GM18909 (cell line): Measurements from ENCODE around the gene TGFBI.

Source experiments
- ATAC-seq: cut with Tn5 transposase; IDR thresholded peaks from one replicate; pipeline ENCODE4 v1.9.1; 2021; ENCODE audit warnings: mild to moderate bottlenecking; ENCODE audit not compliant: unreplicated experiment, poor library complexity

Gene TGFBI

DNA sequence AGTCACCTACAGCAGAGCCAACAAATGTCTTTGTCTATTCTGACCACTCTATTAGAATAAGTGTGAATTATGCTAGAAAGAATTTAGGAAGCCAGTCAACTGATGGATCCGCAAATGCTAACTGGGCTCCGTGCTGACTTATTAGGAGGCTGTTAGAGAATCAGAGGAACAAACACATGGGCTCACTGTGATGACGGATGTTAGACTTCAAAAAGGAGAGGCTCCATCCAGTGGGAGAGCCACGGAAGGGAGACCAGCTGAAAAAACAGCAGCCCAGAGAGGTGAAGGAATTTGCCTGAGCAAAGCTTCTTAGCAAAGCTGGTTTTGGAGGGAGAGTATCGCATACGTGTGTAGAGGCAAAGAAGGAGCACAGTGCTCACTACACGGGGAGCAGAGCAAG is 5.8 kb upstream of the TGFBI start:
- no peak for ATAC-seq

DNA sequence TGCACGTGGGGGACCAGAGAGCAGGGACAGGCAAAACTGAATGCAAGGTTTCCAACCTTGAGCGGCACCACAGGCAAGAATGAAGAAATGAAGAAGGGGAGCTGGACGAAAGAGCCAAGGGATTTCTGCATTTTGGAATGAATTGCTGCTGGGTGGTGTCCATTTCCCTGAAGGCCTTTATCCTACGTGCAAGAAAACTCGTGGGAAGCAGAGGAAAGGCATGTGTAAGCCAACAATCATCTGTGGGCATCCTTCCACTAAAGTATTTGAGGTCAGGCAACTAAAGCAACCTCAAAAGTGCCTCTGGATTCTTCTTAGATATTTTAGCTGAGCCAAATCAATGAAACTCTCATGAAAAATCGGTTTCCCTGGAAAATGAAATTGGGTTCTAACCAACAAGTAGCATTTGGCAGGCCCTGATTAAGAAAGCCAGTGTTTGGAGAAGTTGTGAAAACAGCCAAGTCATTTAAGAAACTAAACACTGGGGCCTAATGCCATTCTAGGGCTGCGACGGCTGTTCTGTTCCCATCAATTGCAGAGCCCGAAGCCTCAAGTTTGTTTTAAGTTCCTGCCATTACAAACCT is 4.7 kb upstream of the TGFBI start:
- ATAC-seq: no peak

DNA sequence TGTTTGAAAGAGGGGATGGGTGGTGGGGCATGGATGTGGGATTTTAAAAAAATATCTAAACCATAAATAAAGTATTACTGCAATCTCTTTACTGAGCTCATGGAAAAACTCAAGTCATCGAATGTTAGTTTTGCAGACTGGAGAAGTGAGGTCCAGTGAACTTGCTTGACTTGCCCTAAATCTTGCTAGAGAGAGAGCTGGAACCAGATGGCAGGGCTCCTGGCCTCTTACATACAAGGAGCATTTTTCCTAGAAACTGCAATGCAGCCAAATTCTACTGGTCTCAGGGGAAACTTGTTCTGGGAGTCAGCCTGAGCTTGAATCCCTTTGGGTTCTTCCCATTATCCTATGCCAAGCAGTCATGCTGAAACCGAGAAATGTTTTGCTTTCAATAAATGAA is 2.9 kb upstream of the TGFBI start:
- ATAC-seq: no peak

DNA sequence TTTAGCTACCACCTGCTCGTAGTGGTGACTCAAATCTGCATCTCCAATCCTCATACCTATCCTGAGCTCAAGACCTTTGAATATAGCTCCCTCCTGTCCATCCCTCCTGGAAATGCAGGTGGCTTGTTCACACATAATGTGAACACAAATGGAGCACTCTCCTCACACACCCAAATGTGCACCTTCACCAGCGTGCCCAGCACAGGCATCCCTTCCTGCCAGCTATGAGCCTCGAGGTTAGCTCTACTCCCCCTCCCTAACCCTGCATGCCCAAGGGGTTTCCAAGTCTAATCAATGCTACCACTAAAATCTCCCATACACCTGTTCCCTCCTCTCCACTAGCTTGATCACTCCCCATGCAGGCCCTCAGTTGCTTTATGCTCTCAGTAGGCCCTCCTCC is 2.2 kb upstream of the TGFBI start:
- no peak for ATAC-seq

DNA sequence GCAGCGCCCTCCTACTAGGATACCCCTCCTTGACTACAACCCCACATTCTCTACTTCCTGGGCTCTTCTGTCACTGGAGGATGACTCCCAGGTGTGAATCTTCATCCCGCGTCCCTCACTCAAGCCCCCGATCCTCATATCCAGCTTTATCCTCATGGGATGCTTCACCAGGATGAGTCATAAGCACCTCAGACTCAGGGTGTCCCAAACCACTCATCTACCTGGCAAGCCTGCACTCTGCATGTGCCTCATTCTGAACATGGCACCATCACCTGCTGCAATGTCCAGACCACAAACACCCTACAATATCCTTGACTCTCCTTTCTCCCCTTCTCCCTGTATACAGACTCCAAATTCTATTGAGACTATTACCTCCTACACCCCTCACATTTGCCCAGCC is 1.5 kb upstream of the TGFBI start:
- no peak for ATAC-seq

DNA sequence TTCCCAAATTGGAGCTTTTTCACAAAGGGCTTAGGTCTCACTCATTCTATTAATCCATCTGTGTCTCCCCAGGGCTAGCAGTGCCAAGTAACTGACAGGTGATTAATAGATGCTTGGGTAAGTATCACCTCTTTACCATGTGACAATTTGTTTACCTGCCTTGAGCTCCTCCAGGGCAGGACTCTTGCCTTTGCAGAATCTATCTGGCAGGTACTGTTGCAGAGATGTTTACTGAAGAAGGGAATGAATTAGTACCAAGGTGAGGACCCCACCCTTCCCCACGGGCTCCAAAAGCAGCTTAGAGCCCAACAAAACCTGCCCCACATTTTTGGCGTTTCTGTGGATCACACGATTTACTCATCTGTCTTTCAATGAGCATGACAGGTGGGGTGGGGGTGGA is 698 bp upstream of the TGFBI start:
- ATAC-seq: no peak

DNA sequence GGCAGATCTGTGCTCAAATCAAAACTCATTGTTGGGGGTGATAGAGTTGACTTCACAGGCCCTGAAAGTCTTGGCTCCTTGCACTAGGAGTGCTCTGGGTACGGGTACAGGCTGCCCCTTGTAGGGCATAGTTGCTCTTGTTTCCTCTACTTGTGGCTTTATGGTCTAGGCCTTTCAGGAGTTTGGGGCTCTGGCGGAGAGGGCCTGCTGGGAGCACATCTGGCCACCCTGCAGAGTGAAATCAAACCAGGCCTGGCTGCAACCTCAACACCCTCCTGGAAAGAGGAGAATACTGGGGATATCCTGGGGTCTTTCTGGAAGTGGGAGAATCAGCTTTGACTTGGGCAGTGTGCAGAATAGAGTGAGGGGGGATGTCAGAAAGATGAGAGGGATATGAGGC is 1.5 kb downstream of the TGFBI start:
- no peak for ATAC-seq

DNA sequence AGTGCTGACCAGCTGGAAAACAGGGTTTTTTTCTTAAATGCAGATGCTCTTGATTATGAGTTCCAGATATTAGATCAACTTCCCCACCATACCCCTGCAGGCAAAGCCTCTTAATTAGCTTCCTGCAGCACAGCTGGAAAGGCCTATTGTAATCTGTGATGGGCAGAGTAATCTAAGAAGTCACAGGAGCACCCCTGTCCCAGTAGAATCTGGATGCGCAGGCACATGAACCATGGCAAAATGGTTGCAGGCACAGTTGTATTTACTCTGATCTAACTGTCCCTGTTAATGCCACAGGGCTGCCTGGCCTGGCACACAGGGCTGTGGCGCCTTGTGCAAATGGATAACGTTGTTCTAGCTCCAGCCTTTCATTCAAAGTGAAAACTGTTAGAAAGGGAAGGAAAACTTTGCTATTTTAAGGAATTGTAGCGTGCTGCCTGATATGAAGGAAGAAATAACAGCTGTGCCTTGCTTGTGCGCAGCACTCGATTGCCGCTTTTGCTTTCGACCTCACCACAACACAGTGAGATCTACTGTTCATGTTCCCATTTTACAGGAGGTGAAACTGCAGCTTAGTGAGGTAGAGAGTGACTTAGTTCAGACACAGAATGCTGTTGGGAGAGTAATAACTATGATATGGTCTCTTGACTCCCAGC is 2.3 kb downstream of the TGFBI start:
- ATAC-seq: peak; percentile 41

DNA sequence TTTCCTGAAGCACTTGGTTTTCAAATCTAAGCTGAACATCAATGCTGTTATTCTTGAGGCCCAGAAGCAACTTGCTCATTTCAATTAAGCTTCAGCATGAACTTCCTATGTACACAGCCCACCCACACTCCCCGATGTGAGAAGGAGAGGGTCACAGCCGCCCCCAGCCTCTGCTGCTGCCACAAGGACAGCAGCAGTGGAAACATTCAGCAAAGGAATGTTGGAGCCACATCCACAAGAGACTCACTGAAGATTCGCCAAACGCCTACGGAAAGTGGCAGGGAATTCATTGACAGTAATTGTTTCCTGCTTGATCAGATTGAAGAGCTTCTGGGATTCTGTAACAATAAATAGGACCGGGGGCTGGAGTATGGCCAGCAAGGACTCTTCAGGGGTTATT is 2.9 kb downstream of the TGFBI start:
- no peak for ATAC-seq

DNA sequence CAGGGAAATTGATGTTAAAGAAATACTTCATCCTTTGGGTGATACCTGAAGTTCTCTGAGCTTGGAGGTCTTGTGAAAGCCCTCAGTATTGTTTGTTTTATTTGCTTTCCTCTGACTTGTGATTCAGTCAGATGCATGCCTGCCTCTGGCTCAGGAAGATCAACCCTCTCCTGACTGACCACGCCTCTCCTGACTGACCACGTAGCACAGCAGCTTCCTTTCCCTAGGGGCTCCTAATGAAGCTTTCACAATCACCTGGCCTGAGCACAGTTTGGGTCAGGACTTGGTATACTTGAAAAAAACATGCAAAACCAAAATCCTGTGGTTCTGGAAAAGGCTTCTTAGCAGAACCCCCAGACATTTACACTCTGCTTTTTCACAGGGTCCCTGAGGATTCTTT is 3.8 kb downstream of the TGFBI start:
- ATAC-seq: no peak

DNA sequence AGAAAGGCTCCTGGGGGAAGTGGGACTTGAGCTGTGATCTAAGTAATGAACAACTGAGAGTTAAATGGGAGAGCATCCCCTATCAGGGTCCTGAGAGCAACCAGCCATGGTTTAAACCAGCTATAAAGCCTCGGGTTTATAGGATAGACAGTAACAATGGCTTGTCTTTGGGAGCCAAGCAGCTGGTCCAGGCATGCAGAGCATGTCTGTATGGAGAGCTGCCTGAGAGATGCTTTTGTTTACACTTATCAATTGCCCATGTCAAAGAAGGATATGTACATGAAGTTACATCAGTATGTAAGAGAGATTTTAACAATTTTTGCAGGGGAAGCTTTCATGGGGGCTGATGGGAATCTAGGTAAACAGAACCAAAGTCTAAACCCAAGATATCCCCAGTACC is 4.4 kb downstream of the TGFBI start:
- ATAC-seq: no peak

DNA sequence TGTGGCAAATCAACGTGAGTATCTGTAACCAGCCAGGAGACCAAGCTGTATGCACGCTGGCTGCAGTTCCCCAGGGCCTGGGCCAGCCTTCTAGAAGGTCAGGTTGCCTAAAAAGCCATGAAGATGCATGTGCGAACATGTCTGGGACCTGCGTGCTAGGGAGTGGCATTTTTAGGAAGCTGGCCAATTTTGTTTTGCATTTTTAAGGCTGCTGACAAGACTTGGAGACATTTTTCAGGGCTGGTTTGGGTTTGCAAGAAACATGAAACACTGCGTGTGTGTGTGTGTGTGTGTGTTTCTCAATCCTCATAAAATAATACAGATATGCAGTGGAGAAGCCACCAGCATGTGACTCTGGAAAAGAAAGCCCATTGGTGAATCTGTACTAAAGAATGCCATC is 5.1 kb downstream of the TGFBI start:
- ATAC-seq: no peak

DNA sequence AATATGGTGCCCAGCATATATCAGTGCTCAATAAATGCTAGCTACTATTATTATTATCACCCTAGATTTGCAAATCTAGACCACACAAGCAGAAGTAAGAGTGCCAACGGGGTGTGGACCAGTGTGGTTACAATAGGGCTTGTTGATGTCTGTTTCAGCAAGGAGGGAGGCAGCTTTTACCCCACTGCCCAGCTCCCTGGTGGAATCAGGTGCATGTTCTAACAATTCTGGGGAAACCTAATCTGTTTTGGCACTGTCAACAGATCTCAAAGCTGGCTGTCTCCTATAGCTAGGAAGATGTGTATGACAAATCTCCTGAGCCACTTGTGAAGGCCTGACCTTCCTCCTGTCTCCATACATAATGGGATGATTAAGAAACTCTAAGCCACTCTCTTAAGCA is 5.7 kb downstream of the TGFBI start:
- no peak for ATAC-seq

DNA sequence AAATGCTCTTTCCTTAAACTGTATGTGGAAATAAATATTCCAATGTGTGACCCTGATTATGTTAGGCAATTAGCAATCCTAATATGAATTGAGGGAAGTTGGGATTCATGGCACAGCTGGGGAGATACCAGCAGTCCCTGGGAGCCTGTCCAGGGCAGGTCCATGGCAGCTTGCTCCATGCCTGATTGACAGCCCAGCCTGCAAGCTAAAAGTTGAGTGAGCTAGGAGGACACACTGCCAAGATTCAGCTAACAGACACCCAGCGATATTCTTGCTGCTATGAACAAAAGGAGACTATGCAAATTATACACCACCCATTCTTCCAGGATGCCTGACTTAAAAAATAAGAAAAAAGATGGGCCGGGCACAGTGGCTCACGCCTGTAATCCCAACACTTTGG is 6.2 kb downstream of the TGFBI start:
- no peak for ATAC-seq

DNA sequence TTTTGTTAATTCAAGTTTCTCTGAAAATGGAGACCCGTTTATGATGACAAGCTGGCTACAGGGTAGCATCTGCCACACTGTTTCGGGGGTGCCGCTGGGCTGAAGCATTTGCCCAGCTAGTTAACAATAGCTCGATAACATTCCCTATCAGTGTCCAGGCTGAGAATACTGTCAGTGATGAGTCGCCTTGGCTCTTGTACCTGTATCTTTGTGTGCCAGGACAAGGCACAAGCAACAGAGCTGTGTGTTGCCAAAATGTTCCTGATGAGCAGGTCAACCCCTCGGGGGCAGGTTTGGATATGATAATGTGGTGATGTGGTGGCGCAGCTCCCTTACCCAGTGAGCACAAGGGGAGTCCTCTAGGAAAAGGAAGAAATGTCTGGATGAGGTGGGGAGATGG is 7.0 kb downstream of the TGFBI start:
- ATAC-seq: no peak

DNA sequence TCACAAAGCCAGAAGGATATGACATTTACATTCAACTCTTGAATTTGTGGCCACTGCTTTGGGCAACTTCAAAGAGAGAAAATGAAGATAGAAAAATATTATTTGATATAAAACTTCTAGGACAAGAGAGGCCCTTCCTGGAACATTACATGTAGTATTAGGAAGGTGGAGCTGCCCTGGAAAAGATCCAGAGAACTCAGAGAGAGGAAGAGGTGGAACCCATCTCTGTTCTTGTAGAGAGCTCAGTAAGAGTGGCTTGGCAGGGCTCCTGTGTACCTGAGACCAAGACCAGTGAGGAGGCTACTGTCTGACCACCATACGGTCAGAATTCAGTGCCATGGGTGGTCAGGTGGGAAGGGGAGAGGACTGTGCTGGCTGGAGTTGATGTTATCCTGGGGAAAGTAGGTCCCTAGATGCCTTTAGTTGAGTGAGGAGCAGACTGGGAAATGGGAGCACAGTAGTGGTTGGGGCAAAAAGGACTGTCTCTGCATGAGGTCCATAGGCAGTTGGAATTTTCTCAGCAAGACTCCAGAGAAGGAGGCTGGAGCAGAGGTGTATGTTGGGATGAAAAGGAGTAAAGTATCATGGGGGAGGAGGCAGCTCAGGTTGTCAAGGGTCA is 7.6 kb downstream of the TGFBI start:
- no peak for ATAC-seq

DNA sequence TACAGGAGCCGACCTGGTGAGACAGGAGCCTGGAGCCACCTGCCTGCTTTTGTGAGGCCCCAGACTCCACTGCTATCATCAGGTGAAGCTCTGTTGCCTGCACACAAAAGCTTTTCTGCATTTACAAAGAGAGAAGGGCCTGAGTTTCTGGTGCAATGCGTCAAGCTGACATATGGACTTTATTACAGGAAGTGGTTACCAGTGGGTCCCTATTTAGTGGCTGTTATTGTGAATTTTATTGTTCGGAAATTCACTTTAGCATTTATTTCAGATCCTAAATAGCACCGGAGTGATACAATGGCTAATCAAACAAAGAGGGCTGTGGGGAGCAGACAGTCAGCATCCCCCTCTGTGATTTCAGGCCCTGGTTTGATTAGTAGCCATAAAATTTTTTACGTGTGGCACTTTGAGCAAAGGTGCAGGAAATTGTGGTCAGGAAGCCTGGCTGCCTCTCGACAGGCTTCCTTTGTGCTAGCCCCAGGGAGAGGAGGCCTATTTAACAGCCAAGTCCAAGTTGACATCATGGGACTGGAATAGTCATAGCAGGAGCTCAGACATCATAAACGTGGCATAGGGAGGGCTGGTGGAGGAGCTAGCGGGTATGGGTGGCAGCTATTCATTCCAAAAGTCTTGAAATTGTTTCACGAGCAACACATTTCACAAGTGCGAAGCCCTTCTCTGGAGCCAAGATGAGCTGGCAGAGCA is 8.4 kb downstream of the TGFBI start:
- peak; percentile 74 for ATAC-seq

DNA sequence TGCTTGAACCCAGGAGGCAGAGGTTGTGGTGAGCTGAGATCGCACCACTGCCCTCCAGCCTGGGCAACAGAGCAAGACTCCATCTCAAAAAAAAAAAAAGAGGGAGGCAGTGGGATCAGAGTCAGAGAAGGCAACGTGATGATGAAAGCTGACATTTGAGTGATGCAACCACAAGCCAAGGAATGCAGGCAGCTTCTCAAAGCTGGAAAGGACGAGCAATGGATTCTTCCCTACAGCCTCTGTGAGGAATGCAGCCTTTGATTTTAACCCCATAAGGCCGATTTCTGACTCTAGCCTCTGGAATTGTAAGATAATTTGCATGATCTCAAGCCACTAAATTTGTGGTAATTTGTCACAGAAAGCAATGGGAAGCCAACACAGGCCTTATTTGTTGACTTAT is 9.8 kb downstream of the TGFBI start:
- ATAC-seq: no peak

DNA sequence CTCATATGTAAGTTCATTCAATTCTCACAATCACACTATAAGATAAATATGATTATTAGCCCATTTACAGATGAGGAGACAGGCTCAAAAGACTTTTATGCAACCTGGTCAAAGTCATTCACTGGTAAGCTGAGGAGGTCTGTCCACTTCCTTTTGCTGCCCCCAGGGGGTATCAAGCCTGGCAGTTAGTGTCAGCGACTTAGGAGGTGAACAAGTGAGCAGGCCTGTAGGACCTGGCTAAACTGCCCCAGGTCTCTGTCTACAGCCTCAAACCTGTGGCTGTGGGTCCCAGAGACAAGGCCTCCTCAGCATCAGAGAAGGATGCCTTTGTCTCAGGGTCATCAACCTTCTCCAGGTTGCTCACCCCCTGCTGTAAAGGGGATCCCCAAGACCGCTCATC is 10.4 kb downstream of the TGFBI start:
- no peak for ATAC-seq

DNA sequence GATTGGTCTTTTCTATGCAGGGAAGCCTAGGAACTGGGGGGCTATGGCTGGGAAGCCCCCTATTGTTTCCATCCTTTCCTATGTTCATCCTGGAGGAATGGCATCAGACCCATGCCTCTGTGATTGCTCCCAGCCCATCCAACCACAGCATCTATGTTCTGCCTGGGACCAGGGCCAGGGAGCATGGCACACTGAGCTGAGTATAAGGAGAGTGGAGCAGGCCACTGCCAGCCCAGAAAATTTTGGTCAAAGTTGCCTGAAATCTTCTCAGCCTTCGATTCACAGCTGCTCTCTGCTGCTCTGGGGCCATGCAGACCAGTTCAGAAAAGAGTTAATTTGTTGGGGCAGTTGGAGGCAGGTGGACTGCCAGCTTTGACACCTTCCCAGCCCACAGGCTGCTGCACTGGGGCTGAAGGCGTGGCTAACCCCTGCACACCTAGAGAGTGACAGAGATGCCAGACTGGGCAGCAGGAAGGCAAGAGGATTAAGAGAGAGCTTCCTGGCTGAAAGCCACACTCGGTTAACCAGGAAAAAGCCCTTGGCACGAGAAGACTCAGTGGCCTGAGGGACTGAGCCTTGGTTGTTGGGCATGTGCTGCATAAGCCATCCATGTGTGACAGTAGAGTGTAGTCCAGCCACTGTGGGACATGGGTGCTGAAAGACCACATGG is 12.1 kb downstream of the TGFBI start:
- ATAC-seq: no peak

DNA sequence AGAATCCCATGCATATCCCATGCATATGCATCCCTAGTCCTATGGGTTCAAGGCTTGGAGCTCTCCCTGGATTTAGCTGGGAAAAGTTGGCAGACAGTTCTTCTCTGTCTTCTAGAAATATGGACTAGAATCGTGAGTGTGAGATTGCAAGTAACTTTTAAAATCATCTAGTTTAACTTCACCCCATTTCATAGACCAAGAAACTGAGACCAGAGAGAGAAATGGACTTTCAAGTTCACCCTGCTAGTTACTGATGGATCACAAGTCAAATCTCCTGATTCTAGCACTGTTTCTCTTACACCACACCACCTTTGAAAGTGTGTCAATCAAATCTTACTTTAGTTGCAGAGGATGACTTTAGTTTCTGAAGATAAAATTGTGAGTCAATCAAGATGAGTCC is 13.4 kb downstream of the TGFBI start:
- no peak for ATAC-seq
